Loucy (cell line): ENCODE results near the gene BMP6.

Experiments
- CTCF ChIP-seq: fragments of 200-600 bp; sonication (generic); conservative IDR thresholded peaks from 2 replicates; pipeline ENCODE4 v1.5.1; 2014; ENCODE audit warnings: mild to moderate bottlenecking, antibody characterized with exemption, low read length
- EZH2phosphoT487 ChIP-seq: fragments of 200-600 bp; IDR thresholded peaks from 2 replicates; pipeline ENCODE4 v1.6.1; 2018; ENCODE audit warnings: antibody characterized with exemption, mild to moderate bottlenecking, moderate library complexity, borderline replicate concordance

GRCh38 chr6:7917729-7918128 lies 191.8 kb downstream of the BMP6 start:
- TF ChIP-seq CTCF (no peak), EZH2phosphoT487 (no peak)
